NCI-H128 (cell line): ENCODE results near the gene NPR2.

Experiments used
- DNase-seq: peaks from one replicate; lab custom pipeline; 2025; ENCODE audit not compliant: unreplicated experiment; lab: John Stamatoyannopoulos, UW

NPR2 gene

GRCh38 chr9:35852876-35853865 lies 61.8 kb downstream of the NPR2 start:
- no peak for DNase-seq

GRCh38 chr9:35854091-35854762 lies 62.8 kb downstream of the NPR2 start:
- DNase-seq: no peak

DNA sequence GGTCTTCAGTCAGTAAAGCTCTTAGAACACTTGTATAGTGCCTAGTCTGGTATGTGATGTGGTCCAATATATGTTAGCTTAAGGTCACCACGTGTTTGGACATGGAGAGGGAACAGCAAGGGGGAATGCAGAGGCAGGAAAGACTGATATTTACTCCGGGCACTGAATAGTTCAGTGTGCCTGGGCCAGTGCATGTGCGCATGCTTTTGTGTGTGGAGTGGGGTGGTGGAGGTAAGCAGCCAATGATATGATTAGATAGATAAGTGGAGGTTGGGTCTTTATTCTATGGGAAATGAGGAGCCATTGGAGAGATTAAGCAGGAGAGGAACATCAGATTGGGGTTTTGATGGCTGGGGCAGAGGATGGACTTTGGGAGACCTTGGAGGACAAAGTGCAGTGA lies 64.8 kb downstream of the NPR2 start:
- DNase-seq: no peak

DNA sequence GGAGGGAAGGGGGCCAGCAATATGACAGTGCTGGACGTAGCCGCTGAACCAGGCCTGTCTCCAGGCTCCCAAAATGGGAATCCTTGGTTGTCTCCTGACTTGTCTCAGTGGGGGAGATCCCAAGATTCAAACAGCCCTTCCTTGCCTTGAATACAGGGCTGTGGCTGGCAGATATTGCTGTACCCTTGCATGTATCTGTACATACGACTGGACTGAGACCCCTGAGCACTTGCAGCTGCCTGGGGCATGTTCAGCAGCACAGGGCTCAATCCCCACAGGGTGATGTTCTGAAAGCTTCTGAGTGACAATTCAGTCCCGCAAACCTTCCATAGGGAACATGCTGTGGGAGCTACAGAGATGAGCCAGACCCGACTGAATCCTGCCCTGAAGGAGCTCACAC lies 65.5 kb downstream of the NPR2 start:
- no peak for DNase-seq

DNA sequence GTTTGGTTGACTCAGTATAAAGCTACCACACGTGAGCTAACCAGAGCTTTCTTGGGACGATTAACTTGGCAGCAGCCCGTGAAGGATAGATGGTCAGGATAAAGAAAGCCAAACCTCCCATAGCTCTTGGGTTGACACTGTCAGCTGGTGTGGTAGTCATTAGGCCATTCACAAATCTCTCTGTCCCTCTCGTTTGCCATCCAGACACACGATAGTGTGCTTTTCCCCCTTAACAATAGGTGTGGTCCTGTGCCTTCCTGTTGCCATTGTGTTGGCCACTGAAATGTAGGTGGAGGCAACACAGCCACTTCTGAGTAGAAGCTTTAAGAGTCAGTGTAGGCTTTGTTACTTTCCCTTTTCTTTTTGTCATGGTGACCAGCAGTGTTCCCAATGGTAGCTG lies 67.1 kb downstream of the NPR2 start:
- no peak for DNase-seq
